ENCODE results near the gene TIAM1.

The TIAM1 gene

GRCh38 chr21:31180256-31181081 is 163.6 kb downstream of the TIAM1 start:
- no peak for TF ChIP-seq ZFX (IDR thresholded peaks at IDR 0.05)
- peak; percentile 68 for TF ChIP-seq CTCF (conservative IDR thresholded peaks at IDR 0.05)
- H3K27ac ChIP-seq = no peak overlapping the region

GRCh38 chr21:31176725-31177124 is 167.3 kb downstream of the TIAM1 start:
- no peak for TF ChIP-seq CTCF (conservative IDR thresholded peaks at IDR 0.05)
- TF ChIP-seq ZFX (IDR thresholded peaks at IDR 0.05) = no peak
- H3K27ac ChIP-seq = no peak overlapping the region

- TF ChIP-seq ZFX (IDR thresholded peaks at IDR 0.05) = no peak
- no peak for TF ChIP-seq CTCF (conservative IDR thresholded peaks at IDR 0.05)
- H3K27ac ChIP-seq = no peak overlapping the region
Measured at GRCh38 chr21:31176080-31176551, 167.9 kb downstream of the TIAM1 start.

- peak overlapping the region; percentile 52 for H3K27ac ChIP-seq
- TF ChIP-seq ZFX (IDR thresholded peaks at IDR 0.05) (peak; percentile 53), CTCF (conservative IDR thresholded peaks at IDR 0.05) (no peak)
Measured at GRCh38 chr21:31173881-31174555, 170.0 kb downstream of the TIAM1 start.

GRCh38 chr21:31172328-31172727 is 171.7 kb downstream of the TIAM1 start:
- H3K27ac ChIP-seq = no peak overlapping the region
- no peak for TF ChIP-seq CTCF (conservative IDR thresholded peaks at IDR 0.05)
- no peak for TF ChIP-seq ZFX (IDR thresholded peaks at IDR 0.05)

- no peak overlapping the region for H3K27ac ChIP-seq
- TF ChIP-seq ZFX (IDR thresholded peaks at IDR 0.05) = no peak
- TF ChIP-seq CTCF (conservative IDR thresholded peaks at IDR 0.05) = no peak
Measured at GRCh38 chr21:31164713-31165694, 179.1 kb downstream of the TIAM1 start.
